Left hindlimb (tissue), 1 donor: ENCODE data around the gene NRBP1.
"Not testable (repeated sequence)": the region's sequence is repeated elsewhere in the genome, so short reads cannot be mapped to it uniquely, and the experiment has no call there.

ENCODE experiments used
- DNase-seq: peaks from one replicate; pipeline ENCODE4 v3.0.0-alpha.2; 2018

Gene NRBP1

DNA sequence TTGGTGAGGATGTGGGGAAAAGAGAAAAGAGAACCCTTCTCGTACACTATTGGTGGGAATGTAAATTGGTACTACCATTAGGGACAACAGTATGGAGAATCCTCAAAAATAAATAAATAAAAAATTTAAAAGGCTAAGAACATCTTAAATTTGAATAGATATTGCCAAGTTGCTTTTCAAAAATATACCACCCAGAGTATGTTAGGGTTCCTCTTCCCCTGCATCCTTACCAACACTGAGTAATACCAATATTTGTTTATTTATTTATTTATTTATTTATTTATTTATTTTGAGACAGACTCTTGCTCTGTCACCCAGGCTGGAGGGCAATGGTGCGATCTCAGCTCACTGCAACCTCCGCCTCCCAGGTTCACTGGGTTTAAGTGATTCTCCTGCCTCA, 5.5 kb upstream of the NRBP1 start:
- DNase-seq, result no peak

DNA sequence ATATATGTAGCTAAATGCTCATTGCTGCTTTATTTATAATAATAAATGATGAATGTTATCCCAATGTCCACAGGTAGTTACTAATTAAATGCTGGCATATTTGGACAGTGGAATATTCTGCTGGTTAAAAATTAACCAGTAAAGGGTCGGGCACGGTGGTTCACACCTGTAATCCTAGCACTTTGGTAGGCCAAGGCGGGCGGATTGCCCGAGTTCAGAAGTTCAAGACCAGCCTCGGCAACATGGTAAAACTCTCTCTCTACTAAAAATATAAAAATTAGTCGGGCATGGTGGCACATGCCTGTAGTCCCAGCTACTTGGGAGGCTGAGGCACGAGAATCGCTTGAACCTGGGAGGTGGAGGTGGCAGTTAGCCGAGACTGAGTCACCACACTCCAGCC, 3.4 kb upstream of the NRBP1 start:
- DNase-seq, result not testable (repeated sequence)

DNA sequence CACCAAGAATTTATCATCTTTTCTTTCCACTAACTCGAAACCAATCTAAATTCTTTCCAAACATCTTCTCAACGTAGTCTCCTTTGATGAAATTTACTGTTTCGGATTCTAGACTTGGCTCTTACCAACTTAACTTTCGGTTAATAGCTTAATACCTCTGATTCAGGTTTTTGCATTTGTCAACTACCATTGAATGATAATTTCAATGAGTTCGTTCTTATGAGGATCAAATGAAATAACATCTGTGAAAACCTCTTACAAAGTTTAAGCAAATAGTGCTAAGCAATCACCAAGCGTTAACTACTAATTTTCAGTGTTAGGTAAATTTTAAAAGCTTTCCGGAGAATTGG, 593 bp upstream of the NRBP1 start:
- no peak for DNase-seq

DNA sequence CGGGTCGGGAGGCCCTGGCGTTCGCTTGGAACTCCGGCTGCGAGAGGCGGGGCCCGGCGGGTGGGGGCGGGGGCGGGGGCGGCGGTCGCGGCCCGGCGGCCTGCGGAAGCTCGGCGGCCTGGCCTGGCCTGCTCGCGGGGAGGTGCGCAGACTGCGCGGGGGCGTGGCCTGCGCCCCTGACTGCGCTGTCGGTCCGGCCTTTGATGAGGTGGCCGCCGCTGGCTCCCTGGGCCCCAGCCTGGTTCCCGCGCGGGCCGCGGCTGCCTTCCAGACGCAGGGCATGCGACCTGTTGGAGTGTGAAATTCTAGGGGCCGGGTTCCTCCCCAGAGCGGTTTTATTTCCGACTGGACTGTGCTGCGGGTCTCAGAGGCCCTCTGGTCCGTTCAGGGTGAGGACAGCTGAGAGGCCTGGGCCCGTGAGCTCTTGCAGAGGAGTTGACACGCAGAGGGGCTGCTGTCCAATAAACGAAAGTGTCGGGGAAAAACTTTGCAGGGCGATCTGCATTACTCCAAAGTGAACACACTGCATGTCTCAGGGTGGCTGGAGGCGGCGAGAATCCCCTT, 629 bp downstream of the NRBP1 start:
- DNase-seq, result peak; percentile 91

DNA sequence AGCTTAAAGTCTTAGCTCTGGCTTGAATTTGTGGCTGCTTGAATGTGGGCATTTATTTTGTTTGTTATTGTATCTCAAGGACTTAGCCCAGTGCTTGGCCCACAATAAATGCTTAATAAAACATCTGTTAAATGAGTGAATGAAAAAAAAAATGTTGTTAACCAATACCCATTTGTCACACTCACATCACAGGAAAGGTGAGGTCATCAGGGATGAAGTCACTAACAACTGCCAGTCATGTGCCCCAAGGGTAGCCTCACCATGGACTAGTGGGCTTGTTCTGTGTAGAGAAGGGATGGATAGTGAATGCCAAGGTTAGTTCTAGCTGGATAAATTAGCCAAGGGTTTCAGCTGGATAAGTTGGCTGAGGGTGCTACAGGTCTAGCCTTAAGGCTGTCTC, 3.0 kb downstream of the NRBP1 start:
- no peak for DNase-seq

DNA sequence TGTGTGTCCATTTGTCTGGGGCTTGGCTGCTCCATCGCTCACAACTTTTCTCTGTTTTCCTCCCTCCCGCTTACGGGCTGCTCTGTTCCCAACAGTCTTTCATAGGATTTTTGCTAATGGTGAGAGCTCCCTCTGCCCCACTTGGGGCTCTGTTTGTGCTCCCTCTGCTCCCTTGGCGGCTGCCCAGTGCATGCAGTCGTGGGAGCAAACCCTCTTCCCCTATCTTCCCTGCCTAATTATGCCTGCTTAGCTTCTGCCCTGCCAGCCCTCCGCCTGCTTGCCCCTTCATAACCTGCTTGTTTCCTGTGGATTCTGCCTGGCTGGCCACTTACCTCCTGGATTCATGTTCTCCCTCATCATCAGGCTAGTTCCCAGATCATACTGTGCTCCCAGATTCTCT, 7.2 kb downstream of the NRBP1 start:
- no peak for DNase-seq

DNA sequence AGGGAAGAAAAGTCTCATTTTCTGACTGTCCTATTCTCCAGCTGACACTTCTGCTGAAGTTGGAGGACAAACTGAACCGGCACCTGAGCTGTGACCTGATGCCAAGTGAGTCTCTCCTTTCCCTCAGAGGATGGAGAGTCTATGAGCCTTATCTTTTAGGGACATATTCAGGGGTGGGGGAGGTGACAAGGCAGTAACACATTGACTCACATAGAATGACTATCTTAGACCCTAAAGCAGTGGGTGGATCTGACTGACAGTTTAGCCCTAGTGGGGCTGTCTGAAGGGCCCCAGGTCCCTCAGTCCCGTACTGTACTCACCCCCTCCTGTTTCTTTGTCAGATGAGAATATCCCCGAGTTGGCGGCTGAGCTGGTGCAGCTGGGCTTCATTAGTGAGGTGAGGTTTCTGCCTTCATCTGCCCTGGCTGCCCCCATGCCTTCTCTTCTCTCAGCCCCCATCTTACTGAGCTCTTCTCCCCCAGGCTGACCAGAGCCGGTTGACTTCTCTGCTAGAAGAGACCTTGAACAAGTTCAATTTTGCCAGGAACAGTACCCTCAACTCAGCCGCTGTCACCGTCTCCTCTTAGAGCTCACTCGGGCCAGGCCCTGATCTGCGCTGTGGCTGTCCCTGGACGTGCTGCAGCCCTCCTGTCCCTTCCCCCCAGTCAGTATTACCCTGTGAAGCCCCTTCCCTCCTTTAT, 12.9 kb downstream of the NRBP1 start:
- no peak for DNase-seq

DNA sequence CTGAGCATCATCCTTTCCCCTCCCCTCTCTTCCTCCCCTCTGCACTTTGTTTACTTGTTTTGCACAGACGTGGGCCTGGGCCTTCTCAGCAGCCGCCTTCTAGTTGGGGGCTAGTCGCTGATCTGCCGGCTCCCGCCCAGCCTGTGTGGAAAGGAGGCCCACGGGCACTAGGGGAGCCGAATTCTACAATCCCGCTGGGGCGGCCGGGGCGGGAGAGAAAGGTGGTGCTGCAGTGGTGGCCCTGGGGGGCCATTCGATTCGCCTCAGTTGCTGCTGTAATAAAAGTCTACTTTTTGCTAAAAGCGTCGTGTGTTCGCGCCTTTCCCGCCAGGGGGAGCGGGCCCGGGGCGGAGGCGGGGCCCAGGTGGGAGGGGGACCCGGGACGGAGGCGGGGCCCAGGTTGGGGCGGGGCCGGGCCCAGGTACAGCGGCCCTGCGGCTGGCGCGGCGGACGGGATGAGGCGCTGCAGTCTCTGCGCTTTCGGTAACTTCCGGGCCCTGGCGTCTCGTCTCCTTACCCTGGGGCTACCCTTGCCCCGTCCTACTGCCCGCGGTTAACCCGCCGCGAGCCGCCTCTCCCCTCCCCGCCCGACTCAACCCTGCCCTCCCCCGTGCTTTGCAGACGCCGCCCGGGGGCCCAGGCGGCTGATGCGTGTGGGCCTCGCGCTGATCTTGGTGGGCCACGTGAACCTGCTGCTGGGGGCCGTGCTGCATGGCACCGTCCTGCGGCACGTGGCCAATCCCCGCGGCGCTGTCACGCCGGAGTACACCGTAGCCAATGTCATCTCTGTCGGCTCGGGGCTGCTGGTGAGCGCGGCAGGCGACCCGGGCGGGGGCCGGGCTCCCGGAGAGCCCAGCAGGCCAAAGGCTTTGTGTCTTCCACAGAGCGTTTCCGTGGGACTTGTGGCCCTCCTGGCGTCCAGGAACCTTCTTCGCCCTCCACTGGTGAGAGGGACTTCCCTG, 13.8 kb downstream of the NRBP1 start, which contains the start of gene KRTCAP3:
Gene KRTCAP3 (plus strand): TSS at position 424 of the 962 bp plus-strand sequence. CDS start 32 bp downstream, at position 456.
- no peak for DNase-seq

DNA sequence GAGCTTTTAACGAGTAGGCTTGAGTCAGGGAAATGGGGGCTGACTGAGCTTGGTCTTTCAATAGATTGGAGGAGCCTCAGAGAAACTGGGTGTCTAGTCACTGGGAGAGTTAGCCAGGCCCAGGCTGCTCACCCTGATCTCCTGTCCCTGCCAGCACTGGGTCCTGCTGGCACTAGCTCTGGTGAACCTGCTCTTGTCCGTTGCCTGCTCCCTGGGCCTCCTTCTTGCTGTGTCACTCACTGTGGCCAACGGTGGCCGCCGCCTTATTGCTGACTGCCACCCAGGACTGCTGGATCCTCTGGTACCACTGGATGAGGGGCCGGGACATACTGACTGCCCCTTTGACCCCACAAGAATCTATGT, 14.5 kb downstream of the NRBP1 start:
- DNase-seq, result no peak

DNA sequence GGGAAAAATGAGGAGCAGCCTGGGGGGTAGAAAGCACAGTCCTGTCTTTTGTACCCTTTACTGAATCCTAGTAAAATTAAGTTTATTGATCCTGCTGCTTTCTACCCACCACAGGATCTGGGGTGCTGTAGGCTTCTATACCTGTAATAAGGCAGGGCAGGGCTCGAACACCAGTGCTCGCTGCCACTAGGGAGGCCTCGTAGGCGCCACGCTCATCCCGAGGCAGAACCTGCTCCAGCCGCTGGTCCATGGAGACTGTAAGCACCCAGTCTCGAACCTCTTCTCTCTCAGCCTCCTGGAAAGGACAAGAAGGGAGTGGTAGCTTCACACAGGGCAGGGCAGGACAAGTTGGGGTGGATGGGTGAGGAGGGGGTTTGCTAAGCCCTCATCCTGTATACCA, 16.7 kb downstream of the NRBP1 start:
- DNase-seq, result no peak

DNA sequence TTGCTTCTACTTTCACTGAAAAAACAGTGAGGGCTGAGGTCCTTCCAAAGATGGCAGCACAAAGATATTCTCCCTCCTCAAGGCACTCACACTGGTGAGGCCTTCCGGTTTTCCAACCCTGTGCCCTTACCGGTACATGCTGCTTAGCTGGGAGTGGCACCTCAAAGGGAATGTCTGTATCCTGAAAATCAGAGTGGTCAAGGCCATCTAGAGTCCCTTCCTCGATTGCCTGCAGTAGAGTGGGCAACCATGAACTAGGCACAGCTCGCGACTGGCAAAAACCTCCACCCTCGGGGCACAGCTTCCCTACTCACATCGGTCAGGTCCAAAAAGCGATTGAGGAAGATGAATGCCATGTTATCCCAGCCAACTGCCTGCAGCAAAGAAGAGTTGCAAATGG, 17.2 kb downstream of the NRBP1 start:
- no peak for DNase-seq

DNA sequence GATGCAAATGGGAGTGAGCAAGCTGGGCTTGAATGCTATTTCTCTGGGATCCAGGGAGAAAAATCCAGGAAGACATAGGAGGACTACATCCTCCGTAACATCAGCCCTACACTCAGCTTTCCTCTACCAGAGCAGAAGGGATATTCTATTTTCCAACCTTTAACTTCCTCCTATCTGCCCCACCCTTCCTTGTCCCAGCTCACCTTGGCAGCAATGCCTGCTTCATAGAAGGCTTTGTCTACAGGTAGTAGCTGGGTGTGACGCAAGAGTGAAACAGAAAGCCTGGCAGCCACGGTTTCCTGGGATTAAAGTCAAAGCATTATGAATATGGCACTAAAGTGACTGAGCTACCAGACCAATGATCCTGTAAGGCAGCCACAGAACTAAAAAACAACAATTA, 17.6 kb downstream of the NRBP1 start:
- DNase-seq, result no peak

DNA sequence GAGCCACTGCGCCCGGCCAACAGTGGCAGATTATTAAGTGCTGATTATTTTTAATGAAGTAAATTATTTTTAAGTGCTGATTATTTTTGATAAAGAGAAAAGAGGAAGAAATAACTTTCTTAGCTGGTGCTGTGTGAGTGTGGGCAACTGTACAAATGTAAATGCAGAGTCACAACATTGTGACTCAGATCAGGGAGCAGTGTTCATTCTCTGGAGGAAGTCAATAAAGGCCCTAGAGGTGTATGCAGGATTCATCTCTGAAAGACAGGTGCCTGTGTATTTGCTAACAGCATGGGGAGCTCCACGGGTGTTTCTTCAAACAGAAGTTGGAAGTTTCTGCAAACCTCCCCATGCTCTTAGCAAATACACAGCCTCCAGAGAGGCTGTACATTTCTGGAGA, 19.9 kb downstream of the NRBP1 start:
- DNase-seq, result no peak

DNA sequence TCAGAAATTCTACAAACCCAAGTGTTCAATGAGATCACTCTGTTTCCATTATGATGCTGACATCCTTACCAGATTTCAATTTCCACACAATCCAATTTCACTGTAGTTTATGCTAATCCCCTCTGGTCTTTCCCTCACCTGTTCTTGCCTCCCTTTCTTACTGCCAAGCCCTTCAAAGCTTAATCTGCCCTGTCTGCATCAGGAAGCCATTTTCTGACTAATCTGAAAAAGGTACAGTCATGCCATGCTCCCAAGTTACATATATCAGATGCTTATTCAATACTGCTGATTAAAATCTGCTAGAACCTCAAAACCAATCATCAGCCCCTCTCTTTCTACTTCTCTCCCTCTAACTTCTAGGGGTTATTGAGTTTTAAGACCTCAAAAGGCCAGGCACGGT, 22.7 kb downstream of the NRBP1 start:
- no peak for DNase-seq

DNA sequence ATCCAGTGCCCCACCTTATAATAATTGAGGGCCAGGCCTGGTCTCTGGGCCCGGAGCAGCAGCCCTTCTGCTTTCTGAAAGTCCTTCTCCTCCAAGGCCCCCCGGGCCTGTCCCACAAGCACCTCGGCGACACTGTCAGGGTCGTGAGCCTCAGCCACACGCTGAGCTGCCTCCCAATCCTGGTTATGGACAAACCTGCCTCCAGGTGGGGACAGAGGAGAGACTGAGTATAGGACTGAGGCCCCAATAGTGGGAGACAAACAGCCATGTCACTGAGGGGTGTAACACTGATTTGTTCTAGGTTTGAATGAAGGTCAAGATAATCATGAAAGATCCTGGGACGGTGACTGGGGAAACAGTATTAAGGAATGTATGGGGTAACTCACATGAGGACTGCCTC, 25.5 kb downstream of the NRBP1 start:
- no peak for DNase-seq

DNA sequence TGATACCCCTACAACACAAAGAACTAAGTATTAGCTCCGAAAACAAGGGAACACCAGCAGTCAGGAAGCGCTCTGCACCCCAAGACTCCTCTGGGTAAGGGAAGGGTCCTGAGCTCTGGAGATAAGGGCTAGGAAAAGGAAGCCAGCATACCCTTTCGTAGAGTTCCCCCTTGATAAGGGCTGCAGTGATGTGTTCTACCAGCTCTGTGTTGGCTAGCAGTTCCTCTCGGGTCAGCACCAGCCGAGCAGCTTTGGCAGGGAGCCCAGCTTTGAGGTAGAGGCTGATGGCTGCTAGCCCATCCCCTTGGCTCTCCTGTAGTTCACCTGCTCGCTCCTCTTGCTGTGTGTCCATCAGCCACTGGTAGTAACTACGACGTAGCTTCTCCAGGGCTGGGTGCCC, 32.7 kb downstream of the NRBP1 start:
- DNase-seq, result no peak

DNA sequence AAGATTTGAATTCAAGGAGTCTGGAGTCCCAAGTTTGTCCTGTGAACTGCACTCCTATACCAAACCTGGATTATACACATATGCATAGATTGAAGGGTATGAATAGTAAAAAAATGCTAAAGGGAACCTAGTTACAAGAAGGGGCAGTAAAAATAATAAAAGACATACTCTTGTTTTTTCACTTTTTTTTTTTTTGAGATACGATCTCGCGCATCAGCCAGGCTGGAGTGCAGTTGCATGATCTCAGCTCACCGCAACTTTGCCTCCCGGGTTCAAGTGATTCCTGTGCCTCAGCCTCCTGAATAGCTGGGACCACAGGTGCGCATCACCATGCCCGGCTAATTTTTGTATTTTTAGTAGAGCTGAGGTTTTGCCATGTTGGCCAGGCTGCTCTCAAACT, 36.0 kb downstream of the NRBP1 start:
- no peak for DNase-seq

DNA sequence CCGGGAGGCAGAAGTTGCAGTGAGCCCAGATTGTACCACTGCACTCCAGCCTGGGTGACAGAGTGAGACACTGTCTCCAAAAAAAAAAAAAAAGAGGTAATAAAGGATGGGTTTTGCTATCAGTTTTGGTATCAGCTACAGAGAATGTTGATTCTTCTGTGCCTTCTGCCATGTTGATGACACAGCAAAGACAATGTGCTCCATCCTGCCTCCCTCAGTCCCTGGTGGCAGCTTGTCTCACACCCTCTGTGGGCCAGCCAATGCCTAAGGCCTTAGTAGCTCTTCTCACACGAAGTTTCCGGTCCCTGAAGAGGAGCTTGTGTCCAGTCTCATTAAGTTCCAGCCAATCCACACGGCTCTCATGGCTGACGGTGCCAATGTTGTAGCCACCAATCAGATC, 43.5 kb downstream of the NRBP1 start:
- no peak for DNase-seq

DNA sequence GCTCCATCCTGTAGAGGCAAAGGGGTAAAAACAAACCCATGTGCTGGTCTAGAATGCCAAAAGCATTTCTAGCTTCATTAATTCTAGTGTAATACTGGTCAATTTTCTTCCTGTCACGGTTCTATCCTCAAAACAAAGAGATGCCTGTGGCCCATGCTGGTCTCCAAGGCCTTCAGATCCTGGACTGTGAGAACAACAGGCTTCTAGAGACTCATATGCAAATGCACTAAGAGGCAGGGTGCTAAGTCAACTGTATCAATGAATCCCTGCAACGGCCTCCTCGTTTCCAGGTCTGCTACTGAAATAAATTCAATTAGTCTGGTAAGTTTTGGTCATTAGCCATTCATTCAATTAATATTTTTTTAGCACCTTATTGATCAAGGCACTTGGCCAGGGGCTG, 57.1 kb downstream of the NRBP1 start:
- DNase-seq, result no peak

DNA sequence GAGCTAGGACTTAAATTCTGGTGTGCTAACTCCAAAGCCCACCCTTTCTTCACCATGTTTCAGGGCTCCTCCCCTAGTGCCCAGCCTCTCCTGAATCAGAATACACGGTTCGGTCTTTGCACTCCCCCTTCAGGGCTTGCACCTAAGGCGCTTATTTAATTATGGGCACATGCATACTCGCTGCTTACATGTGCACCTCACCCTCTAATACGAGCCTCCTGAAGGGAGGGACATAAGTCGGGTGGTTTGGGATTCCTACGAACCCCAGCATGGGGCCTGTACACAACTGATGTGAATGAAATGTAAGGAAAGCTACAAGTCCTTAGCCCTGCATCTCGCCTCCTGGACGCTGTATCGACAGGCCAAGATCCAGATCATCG, 60.7 kb downstream of the NRBP1 start:
- no peak for DNase-seq

DNA sequence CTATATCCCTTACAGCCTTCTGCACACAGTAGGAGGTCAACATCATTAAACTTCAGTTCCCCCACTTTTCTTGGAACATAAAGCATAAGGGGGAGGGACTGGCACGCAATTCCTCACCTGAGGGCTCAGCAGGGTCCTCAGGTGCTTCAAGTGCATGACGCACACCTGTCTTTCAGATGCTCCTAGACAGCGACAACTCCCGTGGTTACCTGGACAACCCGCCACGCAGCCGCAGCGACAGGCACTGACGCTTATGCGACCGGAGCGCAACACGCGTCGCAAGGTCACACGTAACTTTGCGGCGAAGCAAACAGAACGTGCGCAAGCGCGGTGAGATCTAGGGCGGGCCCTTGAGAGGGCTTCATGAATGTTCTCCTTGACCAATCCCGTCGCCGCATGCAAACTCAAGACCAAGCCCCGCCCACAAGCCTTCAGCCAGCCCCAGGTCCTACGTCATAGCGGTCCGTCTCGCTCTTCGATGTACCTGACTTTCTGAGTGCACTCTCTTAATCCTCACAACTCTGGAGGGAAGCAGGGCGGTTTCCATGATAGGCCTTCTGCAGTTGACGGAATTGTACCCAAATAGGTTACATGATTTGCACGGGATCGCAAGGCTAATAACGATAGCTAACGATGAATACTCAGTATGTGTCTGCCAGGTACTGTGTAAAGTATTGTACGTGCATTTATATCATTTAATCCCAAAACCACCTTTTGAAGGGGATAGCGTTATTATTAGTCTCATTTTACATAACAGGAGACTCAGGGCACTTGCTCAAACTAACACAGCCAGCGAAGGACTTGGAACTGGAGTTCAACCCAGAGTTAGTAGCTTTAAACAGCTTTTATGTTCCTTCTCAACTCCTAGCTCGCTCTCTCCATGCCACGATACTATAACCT, 61.3 kb downstream of the NRBP1 start, which contains the start of gene IFT172:
Gene IFT172 (minus strand): TSS at position 246 of the 900 bp plus-strand sequence. CDS start 90 bp downstream, at position 156.
- peak; percentile 97 for DNase-seq
